ENCODE measurements around the gene OTOS. TPM values are rescaled to one million over a fixed set of nuclear protein-coding genes. Genes with fewer than 3 reads are reported as not detected.

Gene OTOS
- total RNA-seq, 2 donors from 2014 or later = not detected

- H3K9me3 Mint-ChIP-seq = no peaks in the 10 kb centered on the region
- peak in 1 of 2 donors; percentile 52 for DNase-seq (ENCODE audit: low spot score in 2 of 2)
- H3K27ac Mint-ChIP-seq = peak overlapping the region; percentile 88 to 98
- peaks cover 7 to 32% of the 10 kb centered on the region in 2 donors for H3K36me3 Mint-ChIP-seq
- ATAC-seq = no peak
Observed at GRCh38 chr2:240134956-240135520, 5.4 kb downstream of the OTOS start.

GRCh38 chr2:240134466-240134865 is 6.0 kb downstream of the OTOS start:
- DNase-seq (ENCODE audit: low spot score in 2 of 2) = peak in 1 of 2 donors; percentile 37
- no peak for ATAC-seq
- Mint-ChIP-seq H3K9me3 (no peaks in the 10 kb centered on the region), H3K27ac (peak overlapping the region; percentile 88 to 98), H3K36me3 (peaks cover 7 to 38% of the 10 kb centered on the region in 2 donors)

- peak overlapping the region; percentile 37 to 88 for H3K27ac Mint-ChIP-seq
- no peaks in the 10 kb centered on the region for H3K9me3 Mint-ChIP-seq
- peaks cover 7 to 38% of the 10 kb centered on the region in 2 donors for H3K36me3 Mint-ChIP-seq
- DNase-seq (ENCODE audit: low spot score in 2 of 2) = peak in 1 of 2 donors; percentile 14
- no peak for ATAC-seq
Observed at GRCh38 chr2:240133401-240133800, 7.1 kb downstream of the OTOS start.

- peak overlapping the region in 1 of 2 donors; percentile 37 for H3K27ac Mint-ChIP-seq
- no peaks in the 10 kb centered on the region for H3K9me3 Mint-ChIP-seq
- ATAC-seq (no peak), DNase-seq (ENCODE audit: low spot score in 2 of 2) (no peak)
- peaks cover 10 to 39% of the 10 kb centered on the region in 2 donors for H3K36me3 Mint-ChIP-seq
Observed at GRCh38 chr2:240132651-240132980, 7.8 kb downstream of the OTOS start.

GRCh38 chr2:240131941-240132650 is 8.4 kb downstream of the OTOS start:
- Mint-ChIP-seq H3K36me3 (peaks cover 15 to 43% of the 10 kb centered on the region in 2 donors), H3K9me3 (no peaks in the 10 kb centered on the region), H3K27ac (peak overlapping the region in 1 of 2 donors; percentile 47)
- peak in 1 of 2 donors; percentile 49 for DNase-seq (ENCODE audit: low spot score in 2 of 2)
- no peak for ATAC-seq

GRCh38 chr2:240131296-240131695 is 9.2 kb downstream of the OTOS start:
- ATAC-seq = no peak
- DNase-seq (ENCODE audit: low spot score in 2 of 2) = peak in 1 of 2 donors; percentile 38
- no peaks in the 10 kb centered on the region for H3K9me3 Mint-ChIP-seq
- H3K36me3 Mint-ChIP-seq = peaks cover 15 to 40% of the 10 kb centered on the region in 2 donors
- H3K27ac Mint-ChIP-seq = no peak overlapping the region

- peaks cover 14 to 39% of the 10 kb centered on the region in 2 donors for H3K36me3 Mint-ChIP-seq
- H3K9me3 Mint-ChIP-seq = no peaks in the 10 kb centered on the region
- ATAC-seq (no peak), DNase-seq (ENCODE audit: low spot score in 2 of 2) (peak in 1 of 2 donors; percentile 20)
- H3K27ac Mint-ChIP-seq = no peak overlapping the region
Observed at GRCh38 chr2:240130393-240131195, 9.9 kb downstream of the OTOS start.

- Mint-ChIP-seq H3K9me3 (no peaks in the 10 kb centered on the region), H3K36me3 (peaks cover 9 to 34% of the 10 kb centered on the region in 2 donors), H3K27ac (no peak overlapping the region)
- no peak for ATAC-seq
- peak in 1 of 2 donors; percentile 28 for DNase-seq (ENCODE audit: low spot score in 2 of 2)
Observed at GRCh38 chr2:240129731-240130392, 10.6 kb downstream of the OTOS start.

GRCh38 chr2:240129311-240129710 is 11.1 kb downstream of the OTOS start:
- ATAC-seq (no peak), DNase-seq (ENCODE audit: low spot score in 2 of 2) (peak in 1 of 2 donors; percentile 31)
- Mint-ChIP-seq H3K27ac (no peak overlapping the region), H3K36me3 (peaks cover 9 to 34% of the 10 kb centered on the region in 2 donors), H3K9me3 (no peaks in the 10 kb centered on the region)

- H3K36me3 Mint-ChIP-seq = peaks cover 9 to 34% of the 10 kb centered on the region in 2 donors
- no peaks in the 10 kb centered on the region for H3K9me3 Mint-ChIP-seq
- ATAC-seq (no peak), DNase-seq (ENCODE audit: low spot score in 2 of 2) (peak in 1 of 2 donors; percentile 23)
- H3K27ac Mint-ChIP-seq = no peak overlapping the region
Observed at GRCh38 chr2:240128608-240129145, 11.8 kb downstream of the OTOS start.

- H3K9me3 Mint-ChIP-seq = no peaks in the 10 kb centered on the region
- no peak for ATAC-seq
- DNase-seq (ENCODE audit: low spot score in 2 of 2) = peak in 1 of 2 donors; percentile 21
- peaks cover 9 to 30% of the 10 kb centered on the region in 2 donors for H3K36me3 Mint-ChIP-seq
- peak overlapping the region in 1 of 2 donors; percentile 88 for H3K27ac Mint-ChIP-seq
Observed at GRCh38 chr2:240127911-240128607, 12.4 kb downstream of the OTOS start.

- DNase-seq (ENCODE audit: low spot score in 2 of 2) = peak in 1 of 2 donors; percentile 25
- H3K27ac Mint-ChIP-seq = no peak overlapping the region
- ATAC-seq = no peak
- H3K36me3 Mint-ChIP-seq = peaks cover 9 to 24% of the 10 kb centered on the region in 2 donors
- H3K9me3 Mint-ChIP-seq = no peaks in the 10 kb centered on the region
Observed at GRCh38 chr2:240127191-240127750, 13.2 kb downstream of the OTOS start.

GRCh38 chr2:240126731-240127130 is 13.7 kb downstream of the OTOS start:
- DNase-seq (ENCODE audit: low spot score in 2 of 2) = no peak
- ATAC-seq = no peak
- peaks cover 9 to 22% of the 10 kb centered on the region in 2 donors for H3K36me3 Mint-ChIP-seq
- H3K27ac Mint-ChIP-seq = peak overlapping the region in 1 of 2 donors; percentile 40
- no peaks in the 10 kb centered on the region for H3K9me3 Mint-ChIP-seq

GRCh38 chr2:240125742-240126141 is 14.7 kb downstream of the OTOS start:
- DNase-seq (ENCODE audit: low spot score in 2 of 2) (peak in 1 of 2 donors; percentile 34), ATAC-seq (no peak)
- Mint-ChIP-seq H3K36me3 (peaks cover 9 to 22% of the 10 kb centered on the region in 2 donors), H3K9me3 (no peaks in the 10 kb centered on the region), H3K27ac (no peak overlapping the region)

GRCh38 chr2:240124651-240125030 is 15.8 kb downstream of the OTOS start:
- Mint-ChIP-seq H3K36me3 (peaks cover 9 to 11% of the 10 kb centered on the region in 2 donors), H3K9me3 (no peaks in the 10 kb centered on the region), H3K27ac (peak overlapping the region in 1 of 2 donors; percentile 19)
- ATAC-seq = no peak
- no peak for DNase-seq (ENCODE audit: low spot score in 2 of 2)

All from activated naive CD4-positive, alpha-beta T cell treated with anti-CD3 and anti-CD28 coated beads, Interleukin-2, amount 50 U/mL, for 72 hours (primary cell).